ENCODE data around the gene RMND1.

RMND1 gene, protein sequence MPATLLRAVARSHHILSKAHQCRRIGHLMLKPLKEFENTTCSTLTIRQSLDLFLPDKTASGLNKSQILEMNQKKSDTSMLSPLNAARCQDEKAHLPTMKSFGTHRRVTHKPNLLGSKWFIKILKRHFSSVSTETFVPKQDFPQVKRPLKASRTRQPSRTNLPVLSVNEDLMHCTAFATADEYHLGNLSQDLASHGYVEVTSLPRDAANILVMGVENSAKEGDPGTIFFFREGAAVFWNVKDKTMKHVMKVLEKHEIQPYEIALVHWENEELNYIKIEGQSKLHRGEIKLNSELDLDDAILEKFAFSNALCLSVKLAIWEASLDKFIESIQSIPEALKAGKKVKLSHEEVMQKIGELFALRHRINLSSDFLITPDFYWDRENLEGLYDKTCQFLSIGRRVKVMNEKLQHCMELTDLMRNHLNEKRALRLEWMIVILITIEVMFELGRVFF

DNA sequence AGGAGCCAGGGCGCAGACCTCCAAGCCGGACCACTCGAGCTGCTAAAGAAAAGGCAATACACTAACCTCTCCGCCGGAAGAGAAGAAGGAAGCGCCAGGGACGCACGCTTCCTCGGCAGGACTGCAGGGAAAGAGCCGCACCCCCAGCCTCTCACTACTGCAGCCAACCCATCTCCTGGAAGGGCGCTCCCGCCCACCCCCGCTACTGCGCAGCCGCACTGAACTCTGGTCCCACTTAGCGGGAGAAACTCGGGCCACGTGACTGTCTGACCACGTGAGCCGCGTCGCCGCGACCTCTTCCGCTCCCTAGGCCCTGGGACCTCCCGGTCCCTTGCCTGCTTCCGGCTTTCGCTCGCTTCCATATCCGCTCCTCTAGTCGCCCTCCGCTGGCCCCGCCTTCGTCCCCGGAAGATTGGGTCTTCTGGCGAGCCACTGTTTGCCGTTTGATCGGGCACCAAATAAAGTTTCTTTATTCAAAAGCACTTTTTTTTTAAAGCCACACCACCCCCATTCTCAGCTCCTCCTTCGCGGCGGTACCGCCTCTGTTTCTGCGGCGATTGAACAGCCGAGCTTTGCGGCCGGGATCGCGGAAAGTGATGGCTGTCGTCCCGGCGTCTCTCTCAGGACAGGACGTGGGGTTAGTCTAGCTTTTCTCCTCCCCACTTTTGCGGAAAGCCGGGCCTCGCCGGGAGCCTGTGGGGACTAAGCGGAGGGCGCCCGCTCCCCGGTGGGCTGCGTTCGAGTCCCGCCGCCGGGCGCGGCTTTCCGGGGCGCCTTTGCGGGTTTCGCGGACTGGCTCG lies at the start of gene RMND1:
Gene RMND1 (minus strand): TSS at position 177 of the 800 bp plus-strand sequence. CDS start 6,315 bp downstream, outside the sequence.
- peak; percentile 100 for DNase-seq (ENCODE audit: low read depth)
- TF ChIP-seq, protein P1, sequence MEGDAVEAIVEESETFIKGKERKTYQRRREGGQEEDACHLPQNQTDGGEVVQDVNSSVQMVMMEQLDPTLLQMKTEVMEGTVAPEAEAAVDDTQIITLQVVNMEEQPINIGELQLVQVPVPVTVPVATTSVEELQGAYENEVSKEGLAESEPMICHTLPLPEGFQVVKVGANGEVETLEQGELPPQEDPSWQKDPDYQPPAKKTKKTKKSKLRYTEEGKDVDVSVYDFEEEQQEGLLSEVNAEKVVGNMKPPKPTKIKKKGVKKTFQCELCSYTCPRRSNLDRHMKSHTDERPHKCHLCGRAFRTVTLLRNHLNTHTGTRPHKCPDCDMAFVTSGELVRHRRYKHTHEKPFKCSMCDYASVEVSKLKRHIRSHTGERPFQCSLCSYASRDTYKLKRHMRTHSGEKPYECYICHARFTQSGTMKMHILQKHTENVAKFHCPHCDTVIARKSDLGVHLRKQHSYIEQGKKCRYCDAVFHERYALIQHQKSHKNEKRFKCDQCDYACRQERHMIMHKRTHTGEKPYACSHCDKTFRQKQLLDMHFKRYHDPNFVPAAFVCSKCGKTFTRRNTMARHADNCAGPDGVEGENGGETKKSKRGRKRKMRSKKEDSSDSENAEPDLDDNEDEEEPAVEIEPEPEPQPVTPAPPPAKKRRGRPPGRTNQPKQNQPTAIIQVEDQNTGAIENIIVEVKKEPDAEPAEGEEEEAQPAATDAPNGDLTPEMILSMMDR (conservative IDR thresholded peaks at IDR 0.05; ENCODE audit: low read length), result no peak

DNA sequence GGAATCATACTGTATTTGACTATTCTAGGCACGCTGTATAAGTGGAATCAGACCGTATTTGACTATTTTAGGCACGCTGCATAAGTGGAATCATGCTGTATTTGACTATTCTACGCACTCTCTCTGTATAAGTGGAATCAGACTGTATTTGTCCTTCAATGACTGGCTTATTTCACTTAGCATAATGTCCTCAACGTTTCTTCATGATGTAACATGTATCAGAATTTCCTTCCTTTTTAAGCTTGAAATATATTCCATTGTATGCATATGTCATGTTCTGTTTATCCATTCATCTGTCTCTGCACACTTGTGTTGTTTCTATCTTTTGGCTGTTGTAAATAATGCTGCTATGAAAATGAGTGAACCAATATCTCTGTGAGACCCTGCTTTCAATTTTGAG lies 47.6 kb upstream of the RMND1 start:
- TF ChIP-seq, protein P1 (conservative IDR thresholded peaks at IDR 0.05; ENCODE audit: low read length), result no peak
- no peak overlapping the region for H3K4me3 ChIP-seq (ENCODE audit: low read length)
- DNase-seq (ENCODE audit: low read depth), result no peak

More for the DNA sequence above, at the start of gene RMND1:
- peak within 1 kb of the TSS; percentile 96 for H3K4me3 ChIP-seq (ENCODE audit: low read length)

DNA sequence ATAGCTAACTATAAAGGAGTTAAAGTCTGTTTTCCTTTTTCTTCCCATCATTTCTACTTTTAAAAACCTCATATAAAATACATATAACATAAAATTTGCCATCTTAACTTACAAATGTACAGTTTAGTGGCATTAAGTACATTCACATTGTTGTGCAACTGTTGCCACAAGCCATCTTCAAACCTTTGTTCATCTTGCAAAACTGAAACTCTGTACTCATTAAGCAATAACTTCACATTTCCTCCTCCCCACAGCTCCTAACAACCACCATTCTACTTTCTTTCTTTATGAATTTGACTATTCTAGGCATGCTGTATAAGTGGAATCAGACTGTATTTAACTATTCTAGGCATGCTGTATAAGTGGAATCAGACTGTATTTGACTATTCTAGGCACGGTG lies 46.4 kb upstream of the RMND1 start:
- DNase-seq (ENCODE audit: low read depth), result peak; percentile 30
- no peak overlapping the region for H3K4me3 ChIP-seq (ENCODE audit: low read length)
- TF ChIP-seq, protein P1 (conservative IDR thresholded peaks at IDR 0.05; ENCODE audit: low read length), result no peak

DNA sequence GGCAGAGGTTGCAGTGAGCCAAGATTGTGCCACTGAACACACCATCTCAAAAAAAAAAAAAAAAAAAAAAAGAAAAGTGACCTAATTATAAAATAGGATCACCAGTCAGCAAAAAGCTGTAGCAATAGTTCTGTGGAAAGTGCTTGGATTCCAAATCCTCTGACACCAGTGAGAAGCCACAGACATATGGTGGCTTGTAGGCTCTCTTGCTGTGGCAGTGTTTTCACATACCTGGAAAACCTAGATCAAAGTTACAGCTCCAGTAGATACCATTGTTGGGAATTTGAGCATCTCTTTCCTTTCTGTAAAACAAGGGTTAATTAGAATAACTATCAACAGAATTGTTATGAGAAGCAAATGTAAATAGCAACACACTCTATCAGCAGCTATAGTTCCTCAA lies 46.0 kb upstream of the RMND1 start:
- no peak overlapping the region for H3K4me3 ChIP-seq (ENCODE audit: low read length)
- TF ChIP-seq, protein P1 (conservative IDR thresholded peaks at IDR 0.05; ENCODE audit: low read length), result no peak
- no peak for DNase-seq (ENCODE audit: low read depth)

DNA sequence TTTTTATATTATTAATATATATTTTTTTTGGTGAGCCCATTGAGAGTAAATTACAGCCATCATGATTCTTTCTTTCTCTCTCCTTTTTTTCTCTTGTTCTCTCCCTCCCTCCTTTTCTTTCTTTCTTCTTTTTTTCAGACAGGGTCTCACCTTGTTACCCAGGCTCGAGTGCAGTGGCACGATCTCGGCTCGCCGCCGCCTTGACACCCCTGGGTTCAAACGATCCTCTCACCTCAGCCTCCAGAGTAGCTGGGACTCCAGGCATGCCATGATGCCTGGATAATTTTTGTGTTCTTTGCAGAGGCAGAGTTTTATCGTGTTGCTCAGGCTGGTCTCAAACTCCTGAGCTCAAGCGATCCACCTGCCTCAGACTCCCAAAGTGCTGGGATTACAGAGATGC lies 43.5 kb upstream of the RMND1 start:
- TF ChIP-seq, protein P1 (conservative IDR thresholded peaks at IDR 0.05; ENCODE audit: low read length), result no peak
- no peak for DNase-seq (ENCODE audit: low read depth)
- no peak overlapping the region for H3K4me3 ChIP-seq (ENCODE audit: low read length)

DNA sequence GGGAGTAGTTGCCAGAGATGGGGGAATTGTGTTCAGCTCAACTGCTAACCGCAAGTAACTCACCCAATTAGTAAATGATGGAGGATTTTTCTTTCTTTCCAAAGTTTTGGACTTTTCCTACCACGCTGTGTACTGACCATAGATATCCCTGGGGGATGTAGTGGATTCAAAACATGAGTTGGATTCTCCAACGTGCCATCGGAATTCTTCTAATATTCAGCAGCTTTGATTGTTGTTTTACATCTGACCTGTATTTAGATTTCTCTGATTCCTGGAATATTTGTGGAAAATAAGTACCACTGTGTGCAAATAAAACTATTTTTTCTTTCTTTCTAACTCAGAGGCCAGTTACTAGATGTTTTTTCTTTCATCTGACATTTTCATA lies 43.0 kb upstream of the RMND1 start:
- H3K4me3 ChIP-seq (ENCODE audit: low read length), result peak overlapping the region; percentile 70
- TF ChIP-seq, protein P1 (conservative IDR thresholded peaks at IDR 0.05; ENCODE audit: low read length), result no peak
- peak; percentile 59 for DNase-seq (ENCODE audit: low read depth)

All from AG10803 (cell line).